Activated CD4-positive, alpha-beta T cell treated with anti-CD3 and anti-CD28 coated beads for 48 hours (primary cell): ENCODE measurements around the gene PHTF1.

Experiments
- DNase-seq: peaks from one replicate; pipeline ENCODE4 v3.0.0-alpha.2; 2020

Gene PHTF1

GRCh38 chr1:113759333-113760101 is at the start of gene PHTF1:
Gene PHTF1, minus strand, starts transcription at chr1:113759486. Its CDS starts 783 bp downstream, at chr1:113758703.
- DNase-seq, result peak; percentile 62

DNA sequence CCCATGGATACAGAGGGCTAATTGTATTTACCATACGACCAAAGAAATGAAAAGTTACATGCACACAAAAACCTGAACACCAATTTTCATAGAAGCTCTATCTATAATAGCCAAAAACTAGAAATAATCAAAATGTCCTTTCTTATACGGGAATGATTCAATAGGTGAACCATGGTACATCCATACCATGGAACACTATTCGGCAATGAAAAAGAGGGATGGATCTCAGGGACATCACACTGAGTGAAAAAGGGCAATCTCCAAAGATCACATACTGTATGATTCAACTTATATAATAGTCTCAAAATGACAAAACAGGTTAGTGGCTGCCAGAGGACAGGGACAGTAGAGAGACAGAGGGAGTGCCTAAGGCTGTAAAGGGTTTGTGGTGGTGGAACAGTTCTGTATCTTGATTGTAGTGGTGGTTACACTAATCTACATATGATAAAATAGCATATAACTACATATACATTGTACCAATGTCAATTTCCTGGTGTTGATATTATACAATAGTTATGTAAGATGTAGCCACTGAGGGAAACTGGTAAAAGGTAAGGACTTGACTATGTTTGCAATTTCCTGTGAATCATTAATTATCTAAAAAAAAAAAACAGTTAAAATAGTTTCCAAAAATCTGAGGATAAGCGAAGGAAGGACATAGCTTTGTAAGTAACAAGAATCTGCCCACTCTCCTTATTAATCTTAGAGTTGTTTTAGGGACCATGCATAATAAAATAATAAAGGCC is 49.3 kb upstream of the PHTF1 start:
- DNase-seq, result no peak

DNA sequence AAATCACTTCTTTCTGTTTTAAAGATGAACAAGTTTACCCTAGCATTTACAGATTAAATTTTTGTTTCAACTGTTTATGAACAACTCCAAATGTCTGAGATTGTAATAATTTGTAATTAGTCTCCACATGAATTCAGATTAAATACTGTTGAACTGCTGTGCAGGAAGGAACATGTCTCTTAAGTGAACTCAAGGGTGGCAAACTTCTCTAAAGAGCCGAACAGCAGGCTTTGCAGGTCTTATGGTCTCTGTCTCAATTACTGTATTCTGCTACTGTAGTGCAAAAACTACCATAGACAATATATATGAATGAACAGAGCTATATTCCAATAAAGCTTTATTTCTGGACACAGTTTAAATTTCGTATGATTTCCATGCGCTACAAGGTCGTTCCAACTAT is 46.4 kb upstream of the PHTF1 start:
- DNase-seq, result no peak

- no peak for DNase-seq
These were observed 45.9 kb upstream of the PHTF1 start for GRCh38 chr1:113805256-113805531.

DNA sequence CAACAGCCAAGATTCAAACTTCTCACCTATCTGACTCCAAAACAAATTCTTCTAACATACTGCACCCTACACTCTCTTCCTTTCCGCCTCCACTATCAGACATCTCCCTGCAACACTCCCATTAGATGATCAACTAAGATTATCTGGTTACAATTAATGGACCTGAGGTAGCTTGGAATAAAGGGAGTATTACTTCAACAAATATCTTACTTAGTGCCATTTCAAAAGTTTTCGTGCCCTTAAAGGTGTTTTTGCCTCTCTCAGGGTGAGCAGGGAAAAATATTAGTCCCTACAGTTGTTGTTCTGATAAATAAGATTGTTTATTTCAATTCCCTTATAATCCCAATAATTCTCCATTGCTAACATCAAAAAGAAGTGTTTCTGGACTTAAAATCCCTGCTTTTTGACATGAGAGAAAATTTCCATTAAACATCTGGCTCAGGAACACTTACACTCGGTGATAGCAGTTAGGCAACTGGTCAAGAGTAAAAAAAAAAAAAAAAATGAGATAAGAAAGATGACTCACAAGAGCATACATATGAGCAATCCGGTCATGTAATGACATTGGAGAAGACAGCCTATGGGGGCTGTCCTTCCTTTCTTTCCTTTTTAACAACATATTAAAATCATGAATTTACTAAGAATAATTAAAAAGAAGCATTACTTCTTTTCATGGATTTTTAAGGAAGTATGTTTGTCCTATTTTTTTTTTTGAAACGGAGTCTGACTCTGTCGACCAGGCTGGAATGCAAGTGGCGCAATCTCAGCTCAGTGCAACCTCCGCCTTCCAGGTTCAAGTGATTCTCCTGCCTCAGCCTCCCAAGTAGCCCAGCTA is 45.4 kb upstream of the PHTF1 start:
- DNase-seq, result no peak

GRCh38 chr1:113802367-113803007 is 43.2 kb upstream of the PHTF1 start:
- no peak for DNase-seq

GRCh38 chr1:113800487-113800886 is 41.2 kb upstream of the PHTF1 start:
- no peak for DNase-seq

GRCh38 chr1:113797472-113797871 is 38.2 kb upstream of the PHTF1 start:
- no peak for DNase-seq

- DNase-seq, result no peak
These were observed 34.9 kb upstream of the PHTF1 start for GRCh38 chr1:113793878-113794834.

DNA sequence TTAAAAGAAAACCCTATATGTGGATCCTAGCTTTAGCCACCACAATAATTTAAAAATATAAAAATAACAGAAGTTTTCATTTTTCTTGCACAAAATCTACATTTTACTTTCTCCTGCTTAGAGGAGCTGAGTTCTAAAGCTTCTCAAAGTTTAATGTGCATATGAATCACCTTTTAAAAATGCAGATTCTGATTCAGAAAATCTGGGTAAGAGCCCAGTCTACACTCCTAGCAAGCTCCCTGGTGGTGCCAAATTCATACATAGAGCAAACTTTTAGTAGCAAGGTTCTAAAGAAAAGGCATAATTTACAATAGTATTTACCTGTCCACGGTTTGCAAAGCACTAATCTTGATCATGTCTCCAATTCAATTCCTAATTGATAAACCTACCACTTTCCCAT is 33.7 kb upstream of the PHTF1 start:
- no peak for DNase-seq

GRCh38 chr1:113792471-113792870 is 33.2 kb upstream of the PHTF1 start:
- DNase-seq, result no peak

- DNase-seq, result no peak
These were observed 29.5 kb upstream of the PHTF1 start for GRCh38 chr1:113788802-113789201.

DNA sequence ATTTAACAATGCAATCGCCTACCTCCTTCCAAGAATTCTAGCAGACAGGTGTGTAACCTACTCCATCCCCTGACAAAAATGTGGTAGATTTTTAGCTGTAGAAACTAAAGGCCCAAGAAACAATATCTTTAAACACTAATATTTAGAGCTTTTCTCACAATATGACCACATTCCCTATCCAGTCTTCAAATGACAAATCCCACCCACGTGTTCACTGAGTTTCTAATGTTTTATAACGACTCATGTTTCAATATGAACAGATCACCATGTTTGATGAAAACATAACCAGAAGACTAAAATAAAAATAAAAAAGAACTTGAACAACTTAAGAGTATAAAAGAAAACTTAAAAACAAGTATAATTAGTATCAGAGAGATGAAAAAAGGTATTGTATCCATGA is 28.4 kb upstream of the PHTF1 start:
- DNase-seq, result no peak

DNA sequence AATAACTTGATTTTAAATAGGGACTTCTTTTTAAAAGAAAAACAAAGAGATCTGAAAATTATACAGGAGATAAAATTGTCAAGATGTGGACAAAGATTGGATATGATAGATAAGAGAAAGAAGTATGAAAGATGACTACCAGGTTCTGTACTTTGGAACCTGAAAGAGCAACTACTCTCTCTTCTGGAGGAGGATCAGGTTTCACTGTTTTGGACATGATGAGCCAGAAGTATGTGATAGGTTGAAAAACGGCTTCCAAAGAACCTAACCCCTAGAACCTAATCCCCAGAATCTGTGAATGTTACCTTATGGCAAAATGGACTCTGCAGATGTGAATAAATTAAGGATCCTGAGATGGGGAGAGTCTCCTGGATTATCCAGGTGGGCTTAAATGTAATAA is 26.8 kb upstream of the PHTF1 start:
- no peak for DNase-seq

GRCh38 chr1:113784104-113784779 is 25.0 kb upstream of the PHTF1 start:
- DNase-seq, result peak; percentile 40

GRCh38 chr1:113783254-113784103 is 24.2 kb upstream of the PHTF1 start:
- peak; percentile 40 for DNase-seq

DNA sequence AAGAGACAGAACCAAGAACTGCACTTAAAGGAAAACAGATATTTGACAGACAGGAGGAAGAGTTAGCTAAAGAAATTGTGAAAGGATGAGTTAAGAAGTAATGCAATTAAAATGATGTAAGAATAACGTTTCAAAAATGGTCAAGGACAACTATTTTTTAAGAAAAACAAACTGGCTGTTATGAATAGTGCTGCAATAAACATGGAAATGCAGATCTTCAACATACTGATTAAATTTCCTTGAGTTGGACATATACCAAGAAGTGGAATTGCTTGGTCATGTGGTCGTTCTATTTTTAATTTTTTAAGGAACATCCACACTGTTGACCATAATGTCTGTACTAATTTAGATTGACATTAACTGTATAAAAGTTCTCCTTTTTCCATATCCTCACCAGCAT is 23.1 kb upstream of the PHTF1 start:
- no peak for DNase-seq

GRCh38 chr1:113780374-113781146 is 21.3 kb upstream of the PHTF1 start:
- no peak for DNase-seq

- no peak for DNase-seq
These were observed 20.3 kb upstream of the PHTF1 start for GRCh38 chr1:113779542-113779941.

GRCh38 chr1:113777561-113777960 is 18.3 kb upstream of the PHTF1 start:
- no peak for DNase-seq
